ENCODE measurements around the gene MXI1.

The MXI1 gene

GRCh38 chr10:110229155-110229554 lies 21.8 kb downstream of the MXI1 start:
- Histone ChIP-seq H3K9me3 (ENCODE audit: severe bottlenecking) (no peaks in the 10 kb centered on the region), H3K36me3 (peaks cover 9% of the 10 kb centered on the region; the same call in 1 of the 2 replicates), H3K27ac (no peak overlapping the region), H3K27me3 (ENCODE audit: insufficient read depth, low read depth, severe bottlenecking) (no peaks in the 10 kb centered on the region), H3K4me3 (ENCODE audit: low read depth, low read length) (no peak overlapping the region)
- no peak for DNase-seq
- no peak for TF ChIP-seq CTCF (IDR thresholded peaks at IDR 0.05; ENCODE audit: low read depth, low read length)

GRCh38 chr10:110233846-110234245 lies 26.4 kb downstream of the MXI1 start:
- Histone ChIP-seq H3K4me3 (ENCODE audit: low read depth, low read length) (no peak overlapping the region), H3K9me3 (ENCODE audit: severe bottlenecking) (no peaks in the 10 kb centered on the region), H3K27me3 (ENCODE audit: insufficient read depth, low read depth, severe bottlenecking) (no peaks in the 10 kb centered on the region), H3K36me3 (peaks cover 9% of the 10 kb centered on the region; the same call in 1 of the 2 replicates), H3K27ac (no peak overlapping the region)
- no peak for TF ChIP-seq CTCF (IDR thresholded peaks at IDR 0.05; ENCODE audit: low read depth, low read length)
- no peak for DNase-seq

DNA sequence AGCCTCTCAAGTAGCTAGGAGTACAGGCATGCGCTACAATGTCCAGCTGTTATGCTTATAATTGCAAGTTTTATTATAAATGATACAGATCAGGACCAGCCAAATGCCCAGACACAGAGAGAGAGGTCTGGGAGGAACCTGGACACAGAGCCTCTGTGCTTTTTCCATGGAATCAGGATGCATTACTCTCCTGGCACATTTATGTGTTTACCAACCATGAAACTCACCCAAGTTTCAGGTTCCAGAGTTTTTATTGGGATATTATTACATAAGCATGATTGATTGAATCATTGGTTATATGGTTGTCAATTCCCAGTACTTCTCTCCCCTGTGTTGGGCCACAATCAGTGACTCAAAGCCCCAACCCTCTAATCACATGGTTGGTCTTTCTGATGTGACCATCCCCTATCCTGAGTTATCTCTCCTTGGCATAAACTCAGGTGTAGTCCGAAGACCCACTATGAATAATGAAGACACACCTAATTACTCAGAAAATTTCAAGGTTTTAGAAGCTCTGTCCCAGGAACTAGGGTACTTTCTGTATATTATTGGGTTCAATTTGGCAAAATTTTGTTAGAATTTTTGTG lies 30.6 kb downstream of the MXI1 start:
- no peak for DNase-seq
- TF ChIP-seq CTCF (IDR thresholded peaks at IDR 0.05; ENCODE audit: low read depth, low read length), result no peak
- Histone ChIP-seq H3K9me3 (ENCODE audit: severe bottlenecking) (no peaks in the 10 kb centered on the region), H3K36me3 (peaks cover 2% of the 10 kb centered on the region; the same call in 1 of the 2 replicates), H3K4me3 (ENCODE audit: low read depth, low read length) (no peak overlapping the region), H3K27me3 (ENCODE audit: insufficient read depth, low read depth, severe bottlenecking) (no peaks in the 10 kb centered on the region), H3K27ac (no peak overlapping the region)

DNA sequence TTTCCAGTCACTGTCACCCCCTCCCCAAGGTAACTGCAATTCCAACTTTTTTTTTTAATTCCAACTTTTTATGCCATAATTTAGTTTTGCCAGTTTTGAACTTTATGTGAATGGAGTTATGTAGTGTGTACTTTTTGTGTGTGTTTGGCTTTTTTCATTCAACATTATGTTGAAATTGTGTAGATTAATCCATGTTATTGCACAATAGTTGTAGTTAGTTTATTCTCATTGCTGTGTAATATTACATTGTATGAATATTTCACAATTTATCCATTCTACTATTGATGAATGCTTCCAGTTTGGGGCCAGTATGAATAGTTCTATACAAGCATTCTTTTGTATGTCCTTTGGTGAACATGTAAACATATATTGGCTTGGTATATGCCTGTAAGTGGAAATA lies 32.5 kb downstream of the MXI1 start:
- H3K27me3 ChIP-seq (ENCODE audit: insufficient read depth, low read depth, severe bottlenecking), result no peaks in the 10 kb centered on the region
- H3K9me3 ChIP-seq (ENCODE audit: severe bottlenecking), result no peaks in the 10 kb centered on the region
- H3K27ac ChIP-seq, result no peak overlapping the region
- TF ChIP-seq CTCF (IDR thresholded peaks at IDR 0.05; ENCODE audit: low read depth, low read length), result no peak
- peaks cover 2% of the 10 kb centered on the region; the same call in 1 of the 2 replicates for H3K36me3 ChIP-seq
- no peak overlapping the region for H3K4me3 ChIP-seq (ENCODE audit: low read depth, low read length)
- no peak for DNase-seq

DNA sequence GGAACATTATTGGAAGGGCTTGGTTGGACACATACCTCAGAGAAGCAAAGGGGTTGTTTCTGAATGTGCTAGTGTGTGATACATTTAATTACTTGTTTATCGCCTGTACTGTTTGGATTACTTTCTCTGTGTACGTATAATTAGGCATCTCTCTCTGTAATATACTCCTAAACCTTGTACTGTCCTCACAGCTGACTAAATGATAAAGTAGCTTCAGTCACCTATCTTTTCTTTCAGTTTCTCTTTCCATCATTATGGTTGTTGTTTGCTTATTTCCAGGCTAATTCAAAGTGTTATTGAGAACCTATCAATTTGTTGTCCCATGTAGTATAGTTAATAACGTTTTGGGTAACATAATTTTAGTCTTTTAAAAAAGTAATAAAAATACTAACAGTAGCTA lies 34.0 kb downstream of the MXI1 start:
- Histone ChIP-seq H3K27ac (no peak overlapping the region), H3K9me3 (ENCODE audit: severe bottlenecking) (no peaks in the 10 kb centered on the region), H3K4me3 (ENCODE audit: low read depth, low read length) (no peak overlapping the region), H3K27me3 (ENCODE audit: insufficient read depth, low read depth, severe bottlenecking) (no peaks in the 10 kb centered on the region), H3K36me3 (peaks cover 7% of the 10 kb centered on the region; the same call in 1 of the 2 replicates)
- DNase-seq, result no peak
- no peak for TF ChIP-seq CTCF (IDR thresholded peaks at IDR 0.05; ENCODE audit: low read depth, low read length)

- Histone ChIP-seq H3K4me3 (ENCODE audit: low read depth, low read length) (no peak overlapping the region), H3K27me3 (ENCODE audit: insufficient read depth, low read depth, severe bottlenecking) (no peaks in the 10 kb centered on the region), H3K9me3 (ENCODE audit: severe bottlenecking) (no peaks in the 10 kb centered on the region), H3K36me3 (peaks cover 8% of the 10 kb centered on the region; the same call in 1 of the 2 replicates), H3K27ac (no peak overlapping the region)
- no peak for DNase-seq
- no peak for TF ChIP-seq CTCF (IDR thresholded peaks at IDR 0.05; ENCODE audit: low read depth, low read length)
These were observed 34.4 kb downstream of the MXI1 start for GRCh38 chr10:110241841-110242240.

Data from WERI-Rb-1 (cell line).